HepG2 (cell line): Measurements from ENCODE around the gene BDP1.
"Not testable (repeated sequence)": the region's sequence is repeated elsewhere in the genome, so short reads cannot be mapped to it uniquely, and the experiment has no call there.

Experiments used
- CTCF ChIP-seq: sonication (generic); formaldehyde crosslinking; IDR thresholded peaks from 2 replicates; pipeline ENCODE4 v1.5.0; 2020; ENCODE audit warnings: mild to moderate bottlenecking, missing genetic modification reagents, moderate library complexity
- EZH2 ChIP-seq: conservative IDR thresholded peaks from 2 replicates; pipeline ENCODE4 v1.6.1; 2012; ENCODE audit warnings: mild to moderate bottlenecking, low read depth, low read length, moderate library complexity
- MXI1 ChIP-seq: IDR thresholded peaks from 3 replicates; pipeline ENCODE4 v1.6.1; 2012; ENCODE audit warnings: low read depth, low read length, inconsistent platforms, borderline replicate concordance
- NBN ChIP-seq: fragments of 450-650 bp; conservative IDR thresholded peaks from 2 replicates; pipeline ENCODE4 v1.6.1; 2017
- PHF21A ChIP-seq: sonication (generic); formaldehyde crosslinking; IDR thresholded peaks from 2 replicates; pipeline ENCODE4 v1.5.0; 2020; ENCODE audit warnings: mild to moderate bottlenecking, missing genetic modification reagents
- POLR2A ChIP-seq, 2 experiments: IDR thresholded peaks; 2 replicates each; pipeline ENCODE4 v1.6.1; 2011; ENCODE audit warnings: low read depth in 2 of 2, low read length in 2 of 2, mild to moderate bottlenecking in 1 of 2, moderate library complexity in 1 of 2; ENCODE audit not compliant: insufficient read depth in 1 of 2
- POLR2AphosphoS5 ChIP-seq: IDR thresholded peaks from 2 replicates; pipeline ENCODE4 v1.6.1; 2012; ENCODE audit warnings: low read depth, low read length
- SAP130 ChIP-seq: IDR thresholded peaks from 2 replicates; pipeline ENCODE4 v1.6.1; 2016; ENCODE audit warnings: low read depth
- TFE3 ChIP-seq: IDR thresholded peaks from 2 replicates; pipeline ENCODE4 v1.6.1; 2016
- ZNF567 ChIP-seq: sonication (generic); formaldehyde crosslinking; IDR thresholded peaks from 2 replicates; pipeline ENCODE4 v1.8.1; 2023; ENCODE audit warnings: mild to moderate bottlenecking, missing genetic modification reagents, borderline replicate concordance
- ZNF83 ChIP-seq: sonication (generic); formaldehyde crosslinking; IDR thresholded peaks from 2 replicates; pipeline ENCODE4 v1.4.0; 2020; ENCODE audit warnings: missing genetic modification reagents, mild to moderate bottlenecking, borderline replicate concordance
- TF ChIP-seq, protein P1 (sequence below): IDR thresholded peaks from 2 replicates; pipeline ENCODE4 v1.6.1; 2012; ENCODE audit warnings: inconsistent platforms

GRCh38 chr5:71552026-71552749 is 96.7 kb downstream of the BDP1 start:
- not testable (repeated sequence) for TF ChIP-seq CTCF (CRISPR knock-in tag); NBN; PHF21A (CRISPR knock-in tag); EZH2; POLR2AphosphoS5; MXI1; POLR2A (IDR thresholded peaks at IDR 0.05; ENCODE audit: insufficient read depth in 1 of 2, low read depth in 2 of 2, low read length in 2 of 2); SAP130 (CRISPR knock-in tag); ZNF567 (CRISPR knock-in tag); TFE3 (CRISPR knock-in tag); ZNF83 (CRISPR knock-in tag)
- TF ChIP-seq, protein P1, sequence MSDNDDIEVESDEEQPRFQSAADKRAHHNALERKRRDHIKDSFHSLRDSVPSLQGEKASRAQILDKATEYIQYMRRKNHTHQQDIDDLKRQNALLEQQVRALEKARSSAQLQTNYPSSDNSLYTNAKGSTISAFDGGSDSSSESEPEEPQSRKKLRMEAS: not testable (repeated sequence)
